GM19452 (cell line): ENCODE data around the gene RMI1.
"Not testable (repeated sequence)": the region's sequence is repeated elsewhere in the genome, so short reads cannot be mapped to it uniquely, and the experiment has no call there.

ENCODE experiments used
- ATAC-seq: cut with Tn5 transposase; IDR thresholded peaks from one replicate; pipeline ENCODE4 v1.9.1; 2021; ENCODE audit not compliant: unreplicated experiment

The RMI1 gene

DNA sequence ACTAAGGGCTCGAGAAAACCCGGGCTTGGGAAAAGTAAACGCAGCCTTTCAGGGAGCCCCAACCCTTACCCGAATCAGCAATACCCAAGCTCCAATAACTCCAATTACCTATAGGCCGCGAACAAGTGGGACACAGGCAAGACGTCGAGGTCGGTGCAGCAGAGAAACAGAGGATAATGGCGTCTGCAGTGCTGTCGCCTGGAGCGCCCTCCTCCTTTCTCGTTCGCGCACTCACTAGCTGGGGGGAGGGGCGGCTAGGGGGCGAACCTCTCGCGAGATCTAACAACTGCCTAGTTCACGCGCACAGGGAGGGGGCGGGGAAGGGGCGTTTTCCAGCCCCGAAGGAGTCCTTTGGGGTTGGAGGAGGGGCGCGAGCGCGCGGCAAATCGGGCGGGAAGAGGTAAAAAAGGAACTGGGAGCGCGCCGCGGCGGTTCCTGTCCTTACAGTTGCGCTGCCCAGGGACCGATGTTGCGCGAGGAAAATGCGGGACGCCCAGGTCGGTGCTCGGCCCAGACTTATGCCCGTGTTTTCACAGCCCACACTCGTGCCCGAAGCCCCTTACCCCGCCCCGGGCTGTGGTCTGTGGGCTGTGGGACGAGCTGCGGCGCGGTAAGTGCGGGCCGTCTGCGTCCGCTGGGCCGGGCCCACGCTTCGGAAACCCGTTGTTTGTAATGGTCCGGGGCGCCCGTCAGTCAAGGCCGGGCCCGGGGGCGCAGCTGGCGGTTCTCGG lies at the start of gene RMI1:
RMI1 (plus strand) TSS at position 411 of the 731 bp plus-strand sequence. CDS start 20,182 bp downstream, outside the sequence.
- peak; percentile 73 for ATAC-seq

- ATAC-seq: no peak
Observed at GRCh38 chr9:83930881-83931280, 49.7 kb upstream of the RMI1 start.

GRCh38 chr9:83932011-83932410 lies 48.6 kb upstream of the RMI1 start:
- ATAC-seq: no peak

GRCh38 chr9:83932851-83933250 lies 47.8 kb upstream of the RMI1 start:
- no peak for ATAC-seq

GRCh38 chr9:83933790-83934189 lies 46.8 kb upstream of the RMI1 start:
- ATAC-seq: no peak

- ATAC-seq: no peak
Observed at GRCh38 chr9:83934569-83935275, 45.9 kb upstream of the RMI1 start.

- ATAC-seq: no peak
Observed at GRCh38 chr9:83935276-83935935, 45.2 kb upstream of the RMI1 start.

DNA sequence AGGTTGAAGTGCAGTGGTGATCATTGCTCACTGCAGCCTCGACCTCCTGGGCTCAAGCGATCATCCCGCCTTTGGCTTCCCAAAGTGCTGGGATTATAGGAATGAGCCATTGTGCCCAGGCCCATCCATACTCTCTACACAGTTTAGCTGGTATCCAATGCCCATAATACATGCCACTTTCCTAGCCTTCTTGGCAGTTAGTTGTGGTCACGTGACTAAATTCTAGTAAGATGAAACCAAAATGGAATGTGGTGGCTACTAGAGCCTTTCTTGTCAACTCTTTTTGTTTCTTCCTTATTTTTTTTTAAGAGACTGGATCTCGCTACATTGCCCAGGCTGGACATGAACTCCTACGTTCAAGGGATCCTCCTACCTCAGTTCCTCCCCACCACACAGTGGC lies 44.1 kb upstream of the RMI1 start:
- no peak for ATAC-seq

GRCh38 chr9:83937861-83938455 lies 42.6 kb upstream of the RMI1 start:
- peak; percentile 70 for ATAC-seq

DNA sequence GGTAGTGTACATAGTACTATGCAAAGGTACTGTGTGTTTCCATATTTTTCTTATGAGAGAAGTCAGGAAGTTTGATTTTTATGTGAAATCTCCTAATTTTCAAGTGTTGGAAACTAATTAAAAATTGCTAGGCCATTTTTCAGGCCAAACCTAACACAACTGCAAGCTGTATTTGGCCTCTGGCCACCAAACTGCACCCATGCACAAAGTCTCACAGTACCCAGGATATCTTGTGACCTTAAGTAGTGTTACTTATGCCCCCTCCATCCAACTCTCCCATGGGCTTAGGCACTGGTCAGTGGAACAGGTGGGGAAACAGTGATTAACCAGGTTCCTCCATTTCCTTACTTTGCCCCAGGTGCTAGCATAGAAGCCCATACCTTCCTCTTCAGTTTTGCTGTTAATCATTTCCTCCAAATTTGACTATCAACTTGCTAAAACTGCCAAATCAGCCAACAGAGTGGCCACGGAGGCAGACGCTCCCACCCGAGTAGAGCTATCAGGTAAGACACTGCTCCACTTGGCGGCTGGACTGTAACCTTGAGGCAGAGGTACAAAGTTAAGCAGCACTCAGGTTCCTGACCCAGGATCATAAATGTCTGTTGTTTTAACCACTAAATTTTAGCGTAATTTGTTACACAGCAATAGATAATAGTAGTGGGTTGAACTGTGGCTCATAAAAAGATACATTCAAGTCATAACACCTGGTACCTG lies 39.9 kb upstream of the RMI1 start:
- ATAC-seq: no peak

DNA sequence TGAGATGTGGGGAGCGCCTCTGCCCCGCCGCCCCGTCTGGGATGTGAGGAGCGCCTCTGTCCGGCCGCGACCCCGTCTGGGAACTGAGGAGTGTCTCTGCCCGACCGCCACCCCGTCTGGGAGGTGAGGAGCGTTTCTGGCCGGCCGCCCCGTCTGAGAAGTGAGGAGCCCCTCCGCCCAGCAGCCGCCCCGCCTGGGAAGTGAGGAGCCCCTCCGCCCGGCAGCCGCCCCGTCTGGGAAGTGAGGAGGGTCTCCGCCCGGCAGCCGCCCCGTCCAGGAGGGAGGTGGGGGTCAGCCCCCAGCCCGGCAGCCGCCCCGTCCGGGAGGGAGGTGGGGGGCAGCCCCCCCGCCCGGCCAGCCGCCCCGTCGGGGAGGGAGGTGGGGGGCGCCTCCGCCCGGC lies 32.5 kb upstream of the RMI1 start:
- ATAC-seq: not testable (repeated sequence)

DNA sequence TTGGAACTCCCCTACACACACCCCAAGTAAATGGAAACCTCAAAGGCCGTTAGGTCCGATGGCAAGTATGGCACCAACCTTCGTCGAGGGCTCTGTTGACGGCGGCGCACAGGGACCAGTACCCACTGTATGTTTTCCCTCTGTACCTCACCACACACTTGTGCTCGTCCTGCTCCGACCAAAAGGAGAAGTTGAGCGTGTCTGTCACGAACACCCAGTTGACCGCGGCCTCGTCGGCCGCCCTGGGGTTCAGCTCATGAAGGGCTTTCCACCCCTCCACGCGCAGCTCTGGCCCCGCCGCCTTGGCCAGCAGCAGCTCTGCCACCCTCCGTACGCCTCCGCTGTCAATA lies 24.5 kb upstream of the RMI1 start:
- ATAC-seq: peak; percentile 61

DNA sequence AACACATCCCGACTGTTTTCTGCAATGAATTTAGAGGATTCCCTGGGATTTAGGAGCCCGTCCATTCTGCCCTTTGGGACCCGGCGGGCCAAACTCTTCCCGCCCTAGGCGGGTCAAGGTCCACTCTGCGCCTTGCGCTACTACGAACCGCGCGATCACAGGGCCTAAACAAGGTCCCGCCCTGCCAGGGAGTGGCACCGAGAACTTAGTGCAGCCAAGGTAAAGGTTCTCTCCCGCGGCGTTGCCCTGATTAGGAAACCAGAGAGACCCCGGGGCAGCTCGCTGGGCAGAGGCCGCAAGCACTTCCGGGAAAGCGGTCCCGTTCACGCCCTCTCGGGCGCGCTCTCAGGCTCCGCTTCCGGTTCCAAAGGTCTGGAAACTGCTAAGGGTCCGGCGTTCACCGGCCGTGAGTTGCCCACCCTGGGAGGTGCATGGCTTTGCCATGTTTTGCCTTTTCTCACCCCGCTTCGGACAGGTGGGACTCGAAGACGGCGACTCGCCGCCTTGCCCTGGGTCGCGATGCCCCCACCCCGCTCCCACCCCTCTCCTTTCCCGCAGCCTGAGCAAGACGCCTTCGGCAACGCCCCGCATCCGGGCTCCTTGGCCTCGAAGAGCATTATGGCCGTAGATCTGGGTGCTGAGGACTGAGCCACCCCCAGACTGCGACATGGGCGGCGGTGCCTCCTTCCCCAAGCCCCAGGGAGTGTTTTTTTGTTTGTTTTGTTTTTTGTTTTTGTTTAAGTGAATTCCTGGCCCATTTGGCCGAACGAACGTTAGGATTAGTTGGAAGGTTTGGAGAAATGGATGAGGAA lies 24.0 kb upstream of the RMI1 start:
- ATAC-seq: peak; percentile 75

DNA sequence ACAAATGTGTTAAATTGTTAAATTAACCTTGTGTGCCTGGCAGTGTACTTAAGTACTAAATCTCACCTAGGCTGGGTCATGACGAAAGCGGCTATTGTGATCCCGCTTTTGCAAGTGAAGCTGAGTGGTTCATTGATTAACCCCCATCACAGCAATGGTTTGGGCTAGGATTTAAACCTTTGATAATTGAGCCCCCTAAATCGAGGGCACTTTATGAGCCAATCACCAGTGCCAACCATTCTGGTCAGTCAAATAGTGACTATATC lies 23.4 kb upstream of the RMI1 start:
- ATAC-seq: no peak

DNA sequence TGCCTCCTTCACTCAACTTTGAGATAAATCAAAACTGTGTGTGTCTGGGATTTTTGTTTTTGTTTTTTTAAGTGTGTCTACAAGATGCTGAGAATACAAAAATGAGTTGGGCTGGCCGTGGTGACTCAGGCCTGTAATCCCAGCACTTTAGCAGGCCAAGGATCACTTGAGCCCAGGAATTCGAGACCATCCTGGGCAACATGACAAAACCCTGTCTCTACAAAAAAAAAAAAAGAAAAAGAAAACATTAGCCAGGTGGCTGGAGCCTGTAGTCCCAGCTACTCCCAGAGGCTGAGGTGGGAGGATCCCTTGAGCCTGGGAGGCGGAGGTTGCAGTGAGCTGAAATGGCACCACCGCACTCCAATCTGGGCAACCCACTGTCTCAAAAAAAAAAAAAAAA lies 21.5 kb upstream of the RMI1 start:
- no peak for ATAC-seq

GRCh38 chr9:83960991-83961390 lies 19.6 kb upstream of the RMI1 start:
- no peak for ATAC-seq

GRCh38 chr9:83962165-83962564 lies 18.4 kb upstream of the RMI1 start:
- no peak for ATAC-seq

GRCh38 chr9:83964973-83965349 lies 15.6 kb upstream of the RMI1 start:
- ATAC-seq: no peak

GRCh38 chr9:83965350-83966208 lies 15.0 kb upstream of the RMI1 start:
- no peak for ATAC-seq

DNA sequence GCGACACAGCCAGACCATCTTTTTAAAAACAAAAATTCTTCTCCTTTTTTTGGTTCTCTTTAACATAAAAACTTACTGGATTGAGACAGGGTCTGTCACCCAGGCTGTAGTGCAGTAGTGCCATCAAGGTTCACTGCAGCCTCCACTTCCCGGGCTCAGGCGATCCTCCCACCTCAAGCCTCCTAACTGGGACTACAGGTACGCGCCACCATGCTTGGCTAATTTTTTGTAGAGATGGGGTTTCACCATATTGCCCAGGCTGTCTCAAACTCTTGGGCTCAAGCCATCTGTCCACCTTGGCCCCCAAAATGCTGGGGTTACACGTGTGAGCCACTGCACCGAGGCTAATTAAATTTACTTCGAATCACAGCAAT lies 14.4 kb upstream of the RMI1 start:
- no peak for ATAC-seq
